GM12878 (cell line): ENCODE data around the gene SCN11A. TPM values are rescaled to one million over a fixed set of nuclear protein-coding genes. Genes with fewer than 3 reads are reported as not detected.
A peak's percentile ranks its signal among the peaks of the same experiment; 100 is the strongest.

Experiments
- CBX3 ChIP-seq: fragments of 200-600 bp; sonication (generic); IDR thresholded peaks from 2 replicates; pipeline ENCODE4 v1.6.1; 2016; ENCODE audit warnings: low read depth, borderline replicate concordance
- HDAC6 ChIP-seq: fragments of 200-600 bp; sonication (generic); IDR thresholded peaks from one replicate; pipeline ENCODE4 v1.8.0; 2017; ENCODE audit warnings: antibody characterized with exemption; ENCODE audit not compliant: unreplicated experiment
- KLF5 ChIP-seq: fragments of 450-650 bp; IDR thresholded peaks from 2 replicates; pipeline ENCODE4 v1.6.1; 2014; ENCODE audit warnings: mild to moderate bottlenecking; ENCODE audit not compliant: partially characterized antibody
- MTA2 ChIP-seq: fragments of 450-650 bp; IDR thresholded peaks from 2 replicates; pipeline ENCODE4 v1.6.1; 2016; ENCODE audit warnings: low read depth, mild to moderate bottlenecking, moderate library complexity
- NFIC ChIP-seq: IDR thresholded peaks from 2 replicates; pipeline ENCODE4 v1.6.1; 2012; ENCODE audit warnings: low read depth, mild to moderate bottlenecking, inconsistent platforms, low read length, moderate library complexity
- POU2F2 ChIP-seq: IDR thresholded peaks from 3 replicates; pipeline ENCODE4 v1.6.1; 2011; ENCODE audit warnings: low read depth, mild to moderate bottlenecking, low read length, borderline replicate concordance
- PRDM15 ChIP-seq: fragments of 450-650 bp; formaldehyde crosslinking; IDR thresholded peaks from 2 replicates; pipeline ENCODE4 v1.4.0; 2020; ENCODE audit warnings: mild to moderate bottlenecking, moderate library complexity
- SMAD1 ChIP-seq: fragments of 450-650 bp; IDR thresholded peaks from 2 replicates; pipeline ENCODE4 v1.6.1; 2018; ENCODE audit warnings: mild to moderate bottlenecking, low read depth; ENCODE audit not compliant: partially characterized antibody
- SUZ12 ChIP-seq: fragments of 200-600 bp; sonication (generic); IDR thresholded peaks from one replicate; pipeline ENCODE4 v1.6.1; 2018; ENCODE audit warnings: antibody characterized with exemption, mild to moderate bottlenecking; ENCODE audit not compliant: unreplicated experiment
- polyA plus RNA-seq, 11 experiments: library from polyadenylated mRNA; depleted of rRNA in 4 of 11; unstranded in 6 of 11; stranded (reverse) in 5 of 11; fragments of >200 nt; fragmentation: Nextera tagmentation in 4 of 11; fragmentation: Illumina TruSeq in 1 of 11; extraction: Ambion mirVana in 4 of 11; extraction: Trizol in 1 of 11; gene quantifications; 1 replicate in 1 of 11; 2 replicates in 10 of 11; pipeline versions ENCODE4 v1.2.1 to v1.2.3, GENCODE V29; 2011 to 2016; ENCODE audit warnings: inconsistent platforms in 2 of 11, missing spikeins in 2 of 11, low read depth in 1 of 11
- total RNA-seq, 4 experiments: library from RNA; depleted of rRNA in 3 of 4; stranded (reverse); fragments of >200 nt in 3 of 4; fragmentation: Illumina TruSeq in 1 of 4; extraction: Trizol in 1 of 4; gene quantifications; 2 replicates each; pipeline versions ENCODE4 v1.2.1 to v1.2.3, GENCODE V29; 2013 to 2021
- TF ChIP-seq, protein P1 (sequence below): fragments of 450-650 bp; IDR thresholded peaks from 2 replicates; pipeline ENCODE4 v1.6.1; 2017; ENCODE audit warnings: borderline replicate concordance

Gene SCN11A
- total and polyA plus RNA-seq, 10 of the 15 experiments (the other 5 are each of a cell fraction or from before 2014, with no cell fraction given) = under 0.01 to 0.14 (median 0.03) TPM; not detected in 4

GRCh38 chr3:39086144-39086543, 34.4 kb upstream of the SCN11A start (continued):
- TF ChIP-seq PRDM15 (CRISPR knock-in tag) = no peak
- TF ChIP-seq KLF5 = no peak
- no peak for TF ChIP-seq SUZ12
- TF ChIP-seq NFIC = no peak
- TF ChIP-seq HDAC6 = no peak
- TF ChIP-seq, protein P1, sequence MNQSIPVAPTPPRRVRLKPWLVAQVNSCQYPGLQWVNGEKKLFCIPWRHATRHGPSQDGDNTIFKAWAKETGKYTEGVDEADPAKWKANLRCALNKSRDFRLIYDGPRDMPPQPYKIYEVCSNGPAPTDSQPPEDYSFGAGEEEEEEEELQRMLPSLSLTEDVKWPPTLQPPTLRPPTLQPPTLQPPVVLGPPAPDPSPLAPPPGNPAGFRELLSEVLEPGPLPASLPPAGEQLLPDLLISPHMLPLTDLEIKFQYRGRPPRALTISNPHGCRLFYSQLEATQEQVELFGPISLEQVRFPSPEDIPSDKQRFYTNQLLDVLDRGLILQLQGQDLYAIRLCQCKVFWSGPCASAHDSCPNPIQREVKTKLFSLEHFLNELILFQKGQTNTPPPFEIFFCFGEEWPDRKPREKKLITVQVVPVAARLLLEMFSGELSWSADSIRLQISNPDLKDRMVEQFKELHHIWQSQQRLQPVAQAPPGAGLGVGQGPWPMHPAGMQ = no peak
- no peak for TF ChIP-seq MTA2
- no peak for TF ChIP-seq CBX3
- TF ChIP-seq SMAD1 = no peak
- peak; percentile 78; the same call in 1 of the 3 replicates for TF ChIP-seq POU2F2
